Measurements from ENCODE around the gene GP9.

DNA sequence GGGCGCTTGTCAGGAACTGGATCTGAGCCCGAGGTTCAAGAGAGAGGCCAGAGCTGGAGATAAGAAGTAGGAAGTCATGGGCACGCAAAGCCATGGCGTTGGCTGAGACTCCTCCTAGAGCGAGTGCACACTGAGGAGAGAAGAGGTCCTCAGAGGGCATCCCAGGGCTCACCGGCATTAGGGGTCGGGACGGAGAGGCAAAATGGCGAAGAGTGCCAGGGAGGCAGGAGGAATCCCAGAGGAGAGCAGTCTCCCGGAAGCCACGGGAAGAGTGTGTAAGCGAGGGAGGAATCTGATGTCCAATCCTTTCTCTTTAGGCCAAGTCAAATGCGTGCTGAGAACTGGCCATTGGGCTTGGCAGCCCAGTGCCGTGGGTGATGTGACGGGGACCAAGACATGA, 35.5 kb upstream of the GP9 start:
- TF ChIP-seq PPARD (CRISPR knock-in tag; IDR thresholded peaks at IDR 0.05) (no peak), RAD51 (IDR thresholded peaks at IDR 0.05; ENCODE audit: borderline replicate concordance, low read depth) (no peak), MTA2 (IDR thresholded peaks at IDR 0.05; ENCODE audit: low read depth) (no peak), JUN (IDR thresholded peaks at IDR 0.05; ENCODE audit: borderline replicate concordance, low read depth, low read length) (no peak), JUN (CRISPR knock-in tag; IDR thresholded peaks at IDR 0.05; ENCODE audit: borderline replicate concordance) (no peak)
- TF ChIP-seq, protein P1, sequence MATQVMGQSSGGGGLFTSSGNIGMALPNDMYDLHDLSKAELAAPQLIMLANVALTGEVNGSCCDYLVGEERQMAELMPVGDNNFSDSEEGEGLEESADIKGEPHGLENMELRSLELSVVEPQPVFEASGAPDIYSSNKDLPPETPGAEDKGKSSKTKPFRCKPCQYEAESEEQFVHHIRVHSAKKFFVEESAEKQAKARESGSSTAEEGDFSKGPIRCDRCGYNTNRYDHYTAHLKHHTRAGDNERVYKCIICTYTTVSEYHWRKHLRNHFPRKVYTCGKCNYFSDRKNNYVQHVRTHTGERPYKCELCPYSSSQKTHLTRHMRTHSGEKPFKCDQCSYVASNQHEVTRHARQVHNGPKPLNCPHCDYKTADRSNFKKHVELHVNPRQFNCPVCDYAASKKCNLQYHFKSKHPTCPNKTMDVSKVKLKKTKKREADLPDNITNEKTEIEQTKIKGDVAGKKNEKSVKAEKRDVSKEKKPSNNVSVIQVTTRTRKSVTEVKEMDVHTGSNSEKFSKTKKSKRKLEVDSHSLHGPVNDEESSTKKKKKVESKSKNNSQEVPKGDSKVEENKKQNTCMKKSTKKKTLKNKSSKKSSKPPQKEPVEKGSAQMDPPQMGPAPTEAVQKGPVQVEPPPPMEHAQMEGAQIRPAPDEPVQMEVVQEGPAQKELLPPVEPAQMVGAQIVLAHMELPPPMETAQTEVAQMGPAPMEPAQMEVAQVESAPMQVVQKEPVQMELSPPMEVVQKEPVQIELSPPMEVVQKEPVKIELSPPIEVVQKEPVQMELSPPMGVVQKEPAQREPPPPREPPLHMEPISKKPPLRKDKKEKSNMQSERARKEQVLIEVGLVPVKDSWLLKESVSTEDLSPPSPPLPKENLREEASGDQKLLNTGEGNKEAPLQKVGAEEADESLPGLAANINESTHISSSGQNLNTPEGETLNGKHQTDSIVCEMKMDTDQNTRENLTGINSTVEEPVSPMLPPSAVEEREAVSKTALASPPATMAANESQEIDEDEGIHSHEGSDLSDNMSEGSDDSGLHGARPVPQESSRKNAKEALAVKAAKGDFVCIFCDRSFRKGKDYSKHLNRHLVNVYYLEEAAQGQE (IDR thresholded peaks at IDR 0.05; ENCODE audit: borderline replicate concordance) = no peak
- TF ChIP-seq, protein P1 (CRISPR knock-in tag; IDR thresholded peaks at IDR 0.05; ENCODE audit: low read depth) = no peak
- TF ChIP-seq, protein P2, sequence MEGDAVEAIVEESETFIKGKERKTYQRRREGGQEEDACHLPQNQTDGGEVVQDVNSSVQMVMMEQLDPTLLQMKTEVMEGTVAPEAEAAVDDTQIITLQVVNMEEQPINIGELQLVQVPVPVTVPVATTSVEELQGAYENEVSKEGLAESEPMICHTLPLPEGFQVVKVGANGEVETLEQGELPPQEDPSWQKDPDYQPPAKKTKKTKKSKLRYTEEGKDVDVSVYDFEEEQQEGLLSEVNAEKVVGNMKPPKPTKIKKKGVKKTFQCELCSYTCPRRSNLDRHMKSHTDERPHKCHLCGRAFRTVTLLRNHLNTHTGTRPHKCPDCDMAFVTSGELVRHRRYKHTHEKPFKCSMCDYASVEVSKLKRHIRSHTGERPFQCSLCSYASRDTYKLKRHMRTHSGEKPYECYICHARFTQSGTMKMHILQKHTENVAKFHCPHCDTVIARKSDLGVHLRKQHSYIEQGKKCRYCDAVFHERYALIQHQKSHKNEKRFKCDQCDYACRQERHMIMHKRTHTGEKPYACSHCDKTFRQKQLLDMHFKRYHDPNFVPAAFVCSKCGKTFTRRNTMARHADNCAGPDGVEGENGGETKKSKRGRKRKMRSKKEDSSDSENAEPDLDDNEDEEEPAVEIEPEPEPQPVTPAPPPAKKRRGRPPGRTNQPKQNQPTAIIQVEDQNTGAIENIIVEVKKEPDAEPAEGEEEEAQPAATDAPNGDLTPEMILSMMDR (IDR thresholded peaks at IDR 0.05 in 2 of 3, conservative IDR thresholded peaks at IDR 0.05 in 1 of 3; ENCODE audit: insufficient read depth in 2 of 3, low read depth in 1 of 3, low read length in 3 of 3) = no peak
